GM12878 (cell line): Measurements from ENCODE around the gene B3GNT2. TPM values are rescaled to one million over a fixed set of nuclear protein-coding genes. Genes with fewer than 3 reads are reported as not detected.

Experiments used
- BHLHE40 ChIP-seq, 2 experiments: fragments of 450-650 bp in 1 of 2; IDR thresholded peaks; 2 replicates each; pipeline ENCODE4 v1.6.1; 2011 to 2017; ENCODE audit warnings: low read depth in 2 of 2, borderline replicate concordance in 1 of 2, improper control_type of control experiment in 1 of 2, low read length in 1 of 2, mild to moderate bottlenecking in 1 of 2
- CBFB ChIP-seq: IDR thresholded peaks from 2 replicates; pipeline ENCODE4 v1.6.1; 2016; ENCODE audit warnings: antibody characterized with exemption, low read depth
- IKZF1 ChIP-seq: fragments of 450-650 bp; conservative IDR thresholded peaks from 2 replicates; pipeline ENCODE4 v1.6.1; 2017; ENCODE audit warnings: antibody characterized with exemption, mild to moderate bottlenecking
- NFYA ChIP-seq: IDR thresholded peaks from 2 replicates; pipeline ENCODE4 v1.6.1; 2011; ENCODE audit warnings: low read depth, mild to moderate bottlenecking, low read length, improper control_type of control experiment, borderline replicate concordance
- RFX5 ChIP-seq: IDR thresholded peaks from 2 replicates; pipeline ENCODE4 v1.6.1; 2011; ENCODE audit warnings: low read depth, low read length, improper control_type of control experiment
- TCF12 ChIP-seq: IDR thresholded peaks from 2 replicates; pipeline ENCODE4 v1.6.1; 2011; ENCODE audit warnings: low read depth, mild to moderate bottlenecking, low read length
- YBX1 ChIP-seq: fragments of 450-650 bp; IDR thresholded peaks from 2 replicates; pipeline ENCODE4 v1.6.1; 2016; ENCODE audit warnings: antibody characterized with exemption
- ZZZ3 ChIP-seq: IDR thresholded peaks from 2 replicates; pipeline ENCODE4 v1.6.1; 2011; ENCODE audit warnings: low read depth; ENCODE audit not compliant: control insufficient read depth, insufficient read length
- polyA plus RNA-seq, 11 experiments: library from polyadenylated mRNA; depleted of rRNA in 4 of 11; unstranded in 6 of 11; stranded (reverse) in 5 of 11; fragments of >200 nt; fragmentation: Nextera tagmentation in 4 of 11; fragmentation: Illumina TruSeq in 1 of 11; extraction: Ambion mirVana in 4 of 11; extraction: Trizol in 1 of 11; gene quantifications; 1 replicate in 1 of 11; 2 replicates in 10 of 11; pipeline versions ENCODE4 v1.2.1 to v1.2.3, GENCODE V29; 2011 to 2016; ENCODE audit warnings: inconsistent platforms in 2 of 11, missing spikeins in 2 of 11, low read depth in 1 of 11
- total RNA-seq, 4 experiments: library from RNA; depleted of rRNA in 3 of 4; stranded (reverse); fragments of >200 nt in 3 of 4; fragmentation: Illumina TruSeq in 1 of 4; extraction: Trizol in 1 of 4; gene quantifications; 2 replicates each; pipeline versions ENCODE4 v1.2.1 to v1.2.3, GENCODE V29; 2013 to 2021
- TF ChIP-seq, protein P1 (sequence below): IDR thresholded peaks from 2 replicates; pipeline ENCODE4 v1.6.1; 2011; ENCODE audit warnings: borderline replicate concordance, low read depth, mild to moderate bottlenecking, moderate library complexity, low read length; ENCODE audit not compliant: insufficient read depth, poor library complexity, severe bottlenecking
- TF ChIP-seq, protein P2 (sequence below): fragments of 450-650 bp; IDR thresholded peaks from 2 replicates; pipeline ENCODE4 v1.6.1; 2017; ENCODE audit warnings: mild to moderate bottlenecking, moderate library complexity
- TF ChIP-seq, protein P3 (sequence below): IDR thresholded peaks from 2 replicates; pipeline ENCODE4 v1.6.1; 2011; ENCODE audit warnings: low read depth, mild to moderate bottlenecking, low read length, moderate library complexity, borderline replicate concordance; ENCODE audit errors: extremely low read depth

Gene B3GNT2
- total and polyA plus RNA-seq, 10 of the 15 experiments (the other 5 are each of a cell fraction or from before 2014, with no cell fraction given): 19.7 to 103 (median 76.3) TPM

DNA sequence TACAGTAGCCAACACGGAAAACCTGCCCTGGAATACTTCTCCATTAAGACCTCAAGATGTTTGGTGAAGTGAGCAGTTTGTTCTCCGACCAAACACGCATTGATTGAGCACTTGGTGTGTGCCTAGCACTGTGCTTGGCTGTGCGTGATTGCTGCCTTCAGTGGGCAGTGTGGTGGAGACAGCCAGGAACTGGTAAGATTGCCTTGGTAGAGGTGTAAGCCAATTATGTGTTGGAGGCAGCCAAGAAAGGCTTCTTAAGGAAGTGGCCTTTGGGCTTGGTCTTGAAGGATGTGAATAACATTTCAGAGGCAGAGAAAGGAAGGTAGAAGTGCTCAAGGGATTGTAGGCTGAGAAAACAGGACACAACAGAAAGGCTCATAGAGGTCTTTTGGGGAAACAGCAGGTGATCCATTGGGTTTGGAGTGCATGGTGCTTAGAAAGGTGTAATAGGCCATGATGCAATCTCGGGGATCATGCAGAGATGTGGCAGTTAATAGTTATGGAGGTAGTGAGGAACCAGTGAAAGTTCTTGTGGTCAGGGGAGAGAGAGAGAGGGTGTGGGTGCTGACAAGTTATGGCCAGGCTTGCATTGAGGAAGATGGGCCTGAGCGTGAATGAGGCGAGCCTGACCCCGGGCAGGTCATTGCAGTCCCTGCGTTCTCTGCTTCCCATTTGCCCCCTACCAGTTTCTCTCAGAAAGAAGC, 6.3 kb downstream of the B3GNT2 start (continued):
- TF ChIP-seq, protein P1, sequence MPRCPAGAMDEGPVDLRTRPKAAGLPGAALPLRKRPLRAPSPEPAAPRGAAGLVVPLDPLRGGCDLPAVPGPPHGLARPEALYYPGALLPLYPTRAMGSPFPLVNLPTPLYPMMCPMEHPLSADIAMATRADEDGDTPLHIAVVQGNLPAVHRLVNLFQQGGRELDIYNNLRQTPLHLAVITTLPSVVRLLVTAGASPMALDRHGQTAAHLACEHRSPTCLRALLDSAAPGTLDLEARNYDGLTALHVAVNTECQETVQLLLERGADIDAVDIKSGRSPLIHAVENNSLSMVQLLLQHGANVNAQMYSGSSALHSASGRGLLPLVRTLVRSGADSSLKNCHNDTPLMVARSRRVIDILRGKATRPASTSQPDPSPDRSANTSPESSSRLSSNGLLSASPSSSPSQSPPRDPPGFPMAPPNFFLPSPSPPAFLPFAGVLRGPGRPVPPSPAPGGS: no peak
- TF ChIP-seq BHLHE40 (IDR thresholded peaks at IDR 0.05; ENCODE audit: borderline replicate concordance in 1 of 2, low read depth in 2 of 2, low read length in 1 of 2) (peak in 1 of 2 experiments; percentile 21; a peak in 1 of 4 replicates), TCF12 (no peak), ZZZ3 (no peak), CBFB (peak; percentile 93), NFYA (no peak), YBX1 (no peak), RFX5 (no peak), IKZF1 (peak; percentile 69; the same call in 1 of the 2 replicates)
- TF ChIP-seq, protein P2, sequence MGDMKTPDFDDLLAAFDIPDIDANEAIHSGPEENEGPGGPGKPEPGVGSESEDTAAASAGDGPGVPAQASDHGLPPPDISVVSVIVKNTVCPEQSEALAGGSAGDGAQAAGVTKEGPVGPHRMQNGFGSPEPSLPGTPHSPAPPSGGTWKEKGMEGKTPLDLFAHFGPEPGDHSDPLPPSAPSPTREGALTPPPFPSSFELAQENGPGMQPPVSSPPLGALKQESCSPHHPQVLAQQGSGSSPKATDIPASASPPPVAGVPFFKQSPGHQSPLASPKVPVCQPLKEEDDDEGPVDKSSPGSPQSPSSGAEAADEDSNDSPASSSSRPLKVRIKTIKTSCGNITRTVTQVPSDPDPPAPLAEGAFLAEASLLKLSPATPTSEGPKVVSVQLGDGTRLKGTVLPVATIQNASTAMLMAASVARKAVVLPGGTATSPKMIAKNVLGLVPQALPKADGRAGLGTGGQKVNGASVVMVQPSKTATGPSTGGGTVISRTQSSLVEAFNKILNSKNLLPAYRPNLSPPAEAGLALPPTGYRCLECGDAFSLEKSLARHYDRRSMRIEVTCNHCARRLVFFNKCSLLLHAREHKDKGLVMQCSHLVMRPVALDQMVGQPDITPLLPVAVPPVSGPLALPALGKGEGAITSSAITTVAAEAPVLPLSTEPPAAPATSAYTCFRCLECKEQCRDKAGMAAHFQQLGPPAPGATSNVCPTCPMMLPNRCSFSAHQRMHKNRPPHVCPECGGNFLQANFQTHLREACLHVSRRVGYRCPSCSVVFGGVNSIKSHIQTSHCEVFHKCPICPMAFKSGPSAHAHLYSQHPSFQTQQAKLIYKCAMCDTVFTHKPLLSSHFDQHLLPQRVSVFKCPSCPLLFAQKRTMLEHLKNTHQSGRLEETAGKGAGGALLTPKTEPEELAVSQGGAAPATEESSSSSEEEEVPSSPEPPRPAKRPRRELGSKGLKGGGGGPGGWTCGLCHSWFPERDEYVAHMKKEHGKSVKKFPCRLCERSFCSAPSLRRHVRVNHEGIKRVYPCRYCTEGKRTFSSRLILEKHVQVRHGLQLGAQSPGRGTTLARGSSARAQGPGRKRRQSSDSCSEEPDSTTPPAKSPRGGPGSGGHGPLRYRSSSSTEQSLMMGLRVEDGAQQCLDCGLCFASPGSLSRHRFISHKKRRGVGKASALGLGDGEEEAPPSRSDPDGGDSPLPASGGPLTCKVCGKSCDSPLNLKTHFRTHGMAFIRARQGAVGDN: no peak
- TF ChIP-seq, protein P3, sequence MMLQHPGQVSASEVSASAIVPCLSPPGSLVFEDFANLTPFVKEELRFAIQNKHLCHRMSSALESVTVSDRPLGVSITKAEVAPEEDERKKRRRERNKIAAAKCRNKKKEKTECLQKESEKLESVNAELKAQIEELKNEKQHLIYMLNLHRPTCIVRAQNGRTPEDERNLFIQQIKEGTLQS: no peak
- TF ChIP-seq, all 136 proteins: peak for 25
